Activated B cell treated with CpG ODN at 0.5 μM for 24 hours (primary cell): ENCODE data around the gene MATK. TPM values are rescaled to one million over a fixed set of nuclear protein-coding genes. Genes with fewer than 3 reads are reported as not detected.

Experiments
- total RNA-seq: library from RNA; stranded (reverse); gene quantifications from 2 replicates; pipeline ENCODE4 v1.2.3, GENCODE V29; 2022

The MATK gene
- total RNA-seq, 1 donor from 2014 or later, result 4.8 TPM

Other genes with a start within 250 kb of the MATK start
- gene TEKTIP1, start 247.2 kb downstream of the MATK start, total RNA-seq, result 7.1 and 8.1 TPM in 2 replicates
- gene MFSD12, start 228.8 kb downstream of the MATK start, total RNA-seq, result 59.2 and 76.9 TPM in 2 replicates
- gene HMG20B, start 213.4 kb downstream of the MATK start, total RNA-seq, result 46.0 and 51.0 TPM in 2 replicates
- 0.24 and 0.29 TPM in 2 replicates for gene GIPC3, start 200.9 kb downstream of the MATK start, total RNA-seq
- gene TBXA2R, start 179.5 kb downstream of the MATK start, total RNA-seq, result 0.39 and 0.47 TPM in 2 replicates
- 45.3 and 48.1 TPM in 2 replicates for gene CACTIN, start 159.6 kb downstream of the MATK start, total RNA-seq
- gene PIP5K1C, start 85.9 kb downstream of the MATK start, total RNA-seq, result 28.3 and 31.1 TPM in 2 replicates
- 0.86 and 1.7 TPM in 2 replicates for gene TJP3, start 78.0 kb downstream of the MATK start, total RNA-seq
- gene APBA3, start 24.7 kb downstream of the MATK start, total RNA-seq, result 42.6 and 51.2 TPM in 2 replicates
- gene MRPL54, start 23.7 kb downstream of the MATK start, total RNA-seq, result 81.2 and 90.0 TPM in 2 replicates
- gene RAX2, start 14.2 kb downstream of the MATK start, total RNA-seq, result not detected in 2 replicates
- gene ZFR2, start 82.7 kb upstream of the MATK start, total RNA-seq, result 0.31 and 0.34 TPM in 2 replicates
- not detected in 2 replicates for gene ATCAY, start 94.3 kb upstream of the MATK start, total RNA-seq
- not detected in 2 replicates for gene NMRK2, start 146.7 kb upstream of the MATK start, total RNA-seq
- 37.5 and 42.2 TPM in 2 replicates for gene DAPK3, start 184.7 kb upstream of the MATK start, total RNA-seq
- gene EEF2, start 199.1 kb upstream of the MATK start, total RNA-seq, result 2,958 and 3,229 TPM in 2 replicates
- 36.4 and 37.2 TPM in 2 replicates for gene PIAS4, start 221.4 kb upstream of the MATK start, total RNA-seq